ENCODE measurements around the gene COL25A1.

DNA sequence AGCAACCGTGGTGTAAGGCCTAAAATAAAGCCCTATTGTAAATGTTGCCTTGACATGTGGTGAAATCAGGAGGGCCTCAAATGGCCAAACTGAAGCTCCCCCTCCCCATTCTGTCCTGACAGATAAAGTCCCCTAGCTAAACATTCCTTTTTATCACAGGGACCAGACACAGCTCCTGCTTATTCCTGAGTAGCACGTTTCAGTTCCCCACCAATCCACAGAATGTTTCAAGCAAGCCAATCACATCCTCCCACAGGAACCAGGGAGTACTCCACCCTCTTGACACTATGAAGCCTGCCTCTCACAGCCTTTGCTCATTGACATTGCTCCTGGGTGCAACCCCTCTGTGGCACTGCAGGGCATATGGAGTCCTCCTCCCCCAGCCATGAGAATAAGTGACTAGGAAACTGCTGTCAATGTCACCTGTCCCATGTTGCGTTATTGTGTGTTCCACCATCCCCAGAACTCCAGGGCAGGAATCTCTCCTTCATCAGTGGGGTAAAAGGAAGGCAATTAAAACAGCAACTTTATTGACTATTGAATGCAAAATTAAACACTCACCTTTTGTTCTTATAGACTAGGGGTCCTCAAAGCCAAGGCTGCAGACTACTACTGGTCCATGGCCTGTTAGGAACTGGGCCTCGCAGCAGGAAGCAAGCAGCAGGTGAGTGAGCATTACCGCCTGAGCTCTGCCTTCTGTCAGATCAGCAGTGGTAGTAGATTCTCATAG is 128.1 kb downstream of the COL25A1 start:
- TF ChIP-seq EZH2phosphoT487 (IDR thresholded peaks at IDR 0.05; ENCODE audit: insufficient read depth, low read depth) (no peak), EZH2 (IDR thresholded peaks at IDR 0.05; ENCODE audit: insufficient read depth, poor library complexity, severe bottlenecking) (no peak)
